ENCODE data around the gene GIPR.

GIPR gene

GRCh38 chr19:45667620-45668341 lies at the start of gene GIPR:
Gene GIPR (plus strand): TSS chr19:45668221. CDS start chr19:45669521, 1,300 bp downstream.
- TF ChIP-seq CTCF (IDR thresholded peaks at IDR 0.05): no peak

- no peak for TF ChIP-seq CTCF (IDR thresholded peaks at IDR 0.05)
Measured at GRCh38 chr19:45621389-45621788, 46.6 kb upstream of the GIPR start.

- no peak for TF ChIP-seq CTCF (IDR thresholded peaks at IDR 0.05)
Measured at GRCh38 chr19:45621976-45622503, 46.0 kb upstream of the GIPR start.

- TF ChIP-seq CTCF (IDR thresholded peaks at IDR 0.05): no peak
Measured at GRCh38 chr19:45623984-45624383, 44.0 kb upstream of the GIPR start.

GRCh38 chr19:45629704-45630103 lies 38.3 kb upstream of the GIPR start:
- no peak for TF ChIP-seq CTCF (IDR thresholded peaks at IDR 0.05)

- no peak for TF ChIP-seq CTCF (IDR thresholded peaks at IDR 0.05)
Measured at GRCh38 chr19:45630463-45630862, 37.6 kb upstream of the GIPR start.

- TF ChIP-seq CTCF (IDR thresholded peaks at IDR 0.05): no peak
Measured at GRCh38 chr19:45632468-45633196, 35.4 kb upstream of the GIPR start.

Data from LNCAP (cell line).